DOHH2 (cell line): ENCODE results near the gene RRP8.

Experiments used
- EZH2phosphoT487 ChIP-seq: fragments of 200-600 bp; sonication (generic); IDR thresholded peaks from 2 replicates; pipeline ENCODE4 v1.6.1; 2017; ENCODE audit warnings: borderline replicate concordance, mild to moderate bottlenecking, antibody characterized with exemption, low read length, moderate library complexity, mixed read lengths
- TF ChIP-seq, protein P1 (sequence below): fragments of 200-600 bp; sonication (generic); IDR thresholded peaks from one replicate; pipeline ENCODE4 v1.5.1; 2014; ENCODE audit warnings: antibody characterized with exemption, mild to moderate bottlenecking, low read depth, low read length; ENCODE audit not compliant: poor library complexity, severe bottlenecking

GRCh38 chr11:6647836-6648235 lies 44.4 kb upstream of the RRP8 start:
- no peak for TF ChIP-seq EZH2phosphoT487
- TF ChIP-seq, protein P1, sequence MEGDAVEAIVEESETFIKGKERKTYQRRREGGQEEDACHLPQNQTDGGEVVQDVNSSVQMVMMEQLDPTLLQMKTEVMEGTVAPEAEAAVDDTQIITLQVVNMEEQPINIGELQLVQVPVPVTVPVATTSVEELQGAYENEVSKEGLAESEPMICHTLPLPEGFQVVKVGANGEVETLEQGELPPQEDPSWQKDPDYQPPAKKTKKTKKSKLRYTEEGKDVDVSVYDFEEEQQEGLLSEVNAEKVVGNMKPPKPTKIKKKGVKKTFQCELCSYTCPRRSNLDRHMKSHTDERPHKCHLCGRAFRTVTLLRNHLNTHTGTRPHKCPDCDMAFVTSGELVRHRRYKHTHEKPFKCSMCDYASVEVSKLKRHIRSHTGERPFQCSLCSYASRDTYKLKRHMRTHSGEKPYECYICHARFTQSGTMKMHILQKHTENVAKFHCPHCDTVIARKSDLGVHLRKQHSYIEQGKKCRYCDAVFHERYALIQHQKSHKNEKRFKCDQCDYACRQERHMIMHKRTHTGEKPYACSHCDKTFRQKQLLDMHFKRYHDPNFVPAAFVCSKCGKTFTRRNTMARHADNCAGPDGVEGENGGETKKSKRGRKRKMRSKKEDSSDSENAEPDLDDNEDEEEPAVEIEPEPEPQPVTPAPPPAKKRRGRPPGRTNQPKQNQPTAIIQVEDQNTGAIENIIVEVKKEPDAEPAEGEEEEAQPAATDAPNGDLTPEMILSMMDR = no peak
